Ovary (tissue), 9 donors: ENCODE data around the gene MIOX. TPM values are rescaled to one million over a fixed set of nuclear protein-coding genes. Genes with fewer than 3 reads are reported as not detected.

Experiments
- DNase-seq, 5 donors: peaks; one replicate each; pipeline ENCODE4 v3.0.0-alpha.2; 2019 to 2020
- H3K27ac ChIP-seq, 2 donors: fragments of 200-600 bp; one replicate each; pipeline versions ENCODE4 v1.5.1 to v1.8.0; 2019 to 2022
- H3K27me3 ChIP-seq: fragments of 200-600 bp; one replicate; pipeline ENCODE4 v1.8.0; 2022
- H3K36me3 ChIP-seq: fragments of 200-600 bp; sonication (generic); one replicate; pipeline ENCODE4 v1.5.1; 2019
- H3K4me1 ChIP-seq: one replicate; pipeline ENCODE4 v1.8.1; 2013; ENCODE audit warnings: mild to moderate bottlenecking, moderate library complexity; ENCODE audit not compliant: insufficient read depth
- H3K4me3 ChIP-seq: fragments of 200-600 bp; sonication (generic); one replicate; pipeline ENCODE4 v1.5.1; 2017
- H3K9me3 ChIP-seq, 2 donors: fragments of 200-600 bp in 1 of 2; sonication (generic) in 1 of 2; one replicate each; pipeline versions ENCODE4 v1.5.1 to v1.8.1; 2013 to 2019; ENCODE audit warnings: mild to moderate bottlenecking in 1 of 2, moderate library complexity in 1 of 2
- EP300 ChIP-seq: sonication (generic); formaldehyde crosslinking; IDR thresholded peaks from one replicate; pipeline ENCODE4 v1.6.1; 2017; ENCODE audit warnings: antibody characterized with exemption
- POLR2A ChIP-seq: fragments of 450-650 bp; IDR thresholded peaks from one replicate; pipeline ENCODE4 v1.6.1; 2017; ENCODE audit warnings: antibody characterized with exemption, mild to moderate bottlenecking, moderate library complexity
- WGBS, 3 donors: extraction: QIAGEN DNeasy Blood & Tissue Kit in 1 of 3; methylation state at CpG; one replicate each; pipeline versions ENCODE4 v1.1.5 to v1.1.7; 2013 to 2017; 5-methylcytosine and 5-hydroxymethylcytosine counted together
- intact Hi-C, 4 donors: fragments of 100-400 bp; cut with DNase I; formaldehyde crosslinking; loops; one replicate each; pipeline versions ENCODE4 v1.11.0 to v1.15.1; 2022 to 2023
- polyA plus RNA-seq, 2 donors: library from polyadenylated mRNA; stranded (reverse); fragments of 200-250 nt in 1 of 2; fragments of 350-450 nt in 1 of 2; fragmentation: Illumina TruSeq in 1 of 2; extraction: RNeasy Lipid Tissue Mini Kit (QIAGEN cat#74804) in 1 of 2; gene quantifications; one replicate each; pipeline ENCODE4 v1.2.3, GENCODE V29; 2013 to 2014
- total RNA-seq, 7 donors: library from RNA; depleted of rRNA in 2 of 7; stranded (reverse); fragments of >200 nt in 2 of 7; fragmentation: NEBNext Ultra II Directional in 3 of 7; extraction: Animal tissue kit (Norgen Biotek cat#: 25700) in 3 of 7; gene quantifications; one replicate each; pipeline versions ENCODE4 v1.1.0 to v1.2.4, GENCODE V29; 2016 to 2023
- TF ChIP-seq, protein P1 (sequence below), 3 donors: fragments of 450-650 bp in 2 of 3; fragments of 200-600 bp in 1 of 3; IDR thresholded peaks; one replicate each; pipeline versions ENCODE4 v1.5.1 to v1.8.0; 2016 to 2022; ENCODE audit warnings: antibody characterized with exemption in 3 of 3, mild to moderate bottlenecking in 1 of 3
- donor health status: DM: no; HTN: no; CAD: no; lungs with moderate emphysema.
- donor health status: DM: no; HTN: no; CAD: no.
- donor health status: Bipolar disorder and iron deficiency.
- donor health status: DM: yes; HTN: yes; CAD: no.
- donor health status: DM: no; HTN: no; CAD: no.
- donor health status: DM: yes; HTN: yes; CAD: no.

The MIOX gene
- total and polyA plus RNA-seq, 9 donors, result 0.20 TPM; not detected in 8

DNA sequence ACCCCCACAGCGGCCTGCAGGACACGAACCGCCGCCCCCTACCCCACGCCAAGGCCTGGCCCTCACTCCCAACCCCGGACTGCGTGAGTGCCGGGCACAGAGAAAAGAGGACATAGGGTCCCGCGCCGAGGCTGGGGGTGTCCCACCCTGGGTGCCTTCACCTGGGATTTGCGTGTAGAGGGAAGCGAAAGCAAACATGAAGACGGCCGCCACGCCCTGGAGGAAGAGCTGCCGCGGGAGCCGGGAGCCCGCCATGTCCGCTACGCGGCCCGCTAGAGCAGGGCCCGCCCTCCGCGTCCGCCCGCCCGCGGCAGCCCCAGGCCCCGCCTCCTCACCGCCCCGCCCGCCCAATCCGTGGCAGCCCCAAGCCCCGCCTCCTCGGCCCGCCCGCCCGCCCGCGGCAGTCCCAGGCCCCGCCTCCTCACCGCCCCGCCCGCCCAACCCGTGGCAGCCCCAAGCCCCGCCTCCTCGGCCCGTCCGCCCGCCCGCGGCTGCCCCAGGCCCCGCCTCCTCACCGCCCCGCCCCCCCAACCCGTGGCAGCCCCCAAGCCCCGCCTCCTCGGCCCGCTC is 20.8 kb downstream of the MIOX start, which contains the start of gene LMF2:
TSS of gene LMF2 (minus strand) at position 282 of the 570 bp plus-strand sequence. CDS start at position 255, 27 bp downstream.
- intact Hi-C loops, result loop anchor here in 1 of 4 donors (10.0 kb wide), 1 partner anchor 263 kb away; the partner anchor contains the start of gene TUBGCP6
- Histone ChIP-seq H3K4me1 (peaks cover 13% of the 10 kb centered on the region), H3K4me3 (peak within 1 kb of the TSS; percentile 81), H3K36me3 (no peaks in the 10 kb centered on the region), H3K27ac (peak within 1 kb of the TSS; percentile 61 to 94), H3K9me3 (no peaks in the 10 kb centered on the region), H3K27me3 (no peaks in the 10 kb centered on the region)
- TF ChIP-seq EP300, result no peak
- TF ChIP-seq, protein P1, sequence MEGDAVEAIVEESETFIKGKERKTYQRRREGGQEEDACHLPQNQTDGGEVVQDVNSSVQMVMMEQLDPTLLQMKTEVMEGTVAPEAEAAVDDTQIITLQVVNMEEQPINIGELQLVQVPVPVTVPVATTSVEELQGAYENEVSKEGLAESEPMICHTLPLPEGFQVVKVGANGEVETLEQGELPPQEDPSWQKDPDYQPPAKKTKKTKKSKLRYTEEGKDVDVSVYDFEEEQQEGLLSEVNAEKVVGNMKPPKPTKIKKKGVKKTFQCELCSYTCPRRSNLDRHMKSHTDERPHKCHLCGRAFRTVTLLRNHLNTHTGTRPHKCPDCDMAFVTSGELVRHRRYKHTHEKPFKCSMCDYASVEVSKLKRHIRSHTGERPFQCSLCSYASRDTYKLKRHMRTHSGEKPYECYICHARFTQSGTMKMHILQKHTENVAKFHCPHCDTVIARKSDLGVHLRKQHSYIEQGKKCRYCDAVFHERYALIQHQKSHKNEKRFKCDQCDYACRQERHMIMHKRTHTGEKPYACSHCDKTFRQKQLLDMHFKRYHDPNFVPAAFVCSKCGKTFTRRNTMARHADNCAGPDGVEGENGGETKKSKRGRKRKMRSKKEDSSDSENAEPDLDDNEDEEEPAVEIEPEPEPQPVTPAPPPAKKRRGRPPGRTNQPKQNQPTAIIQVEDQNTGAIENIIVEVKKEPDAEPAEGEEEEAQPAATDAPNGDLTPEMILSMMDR (IDR thresholded peaks at IDR 0.05), result no peak
- peak; percentile 48 for TF ChIP-seq POLR2A
- peak; percentile 91 to 96 (median 94) for DNase-seq
- 1 to 3% (median 1%) methylated on average over 16 to 58 of the region's 62 CpGs for WGBS, 3 donors

DNA sequence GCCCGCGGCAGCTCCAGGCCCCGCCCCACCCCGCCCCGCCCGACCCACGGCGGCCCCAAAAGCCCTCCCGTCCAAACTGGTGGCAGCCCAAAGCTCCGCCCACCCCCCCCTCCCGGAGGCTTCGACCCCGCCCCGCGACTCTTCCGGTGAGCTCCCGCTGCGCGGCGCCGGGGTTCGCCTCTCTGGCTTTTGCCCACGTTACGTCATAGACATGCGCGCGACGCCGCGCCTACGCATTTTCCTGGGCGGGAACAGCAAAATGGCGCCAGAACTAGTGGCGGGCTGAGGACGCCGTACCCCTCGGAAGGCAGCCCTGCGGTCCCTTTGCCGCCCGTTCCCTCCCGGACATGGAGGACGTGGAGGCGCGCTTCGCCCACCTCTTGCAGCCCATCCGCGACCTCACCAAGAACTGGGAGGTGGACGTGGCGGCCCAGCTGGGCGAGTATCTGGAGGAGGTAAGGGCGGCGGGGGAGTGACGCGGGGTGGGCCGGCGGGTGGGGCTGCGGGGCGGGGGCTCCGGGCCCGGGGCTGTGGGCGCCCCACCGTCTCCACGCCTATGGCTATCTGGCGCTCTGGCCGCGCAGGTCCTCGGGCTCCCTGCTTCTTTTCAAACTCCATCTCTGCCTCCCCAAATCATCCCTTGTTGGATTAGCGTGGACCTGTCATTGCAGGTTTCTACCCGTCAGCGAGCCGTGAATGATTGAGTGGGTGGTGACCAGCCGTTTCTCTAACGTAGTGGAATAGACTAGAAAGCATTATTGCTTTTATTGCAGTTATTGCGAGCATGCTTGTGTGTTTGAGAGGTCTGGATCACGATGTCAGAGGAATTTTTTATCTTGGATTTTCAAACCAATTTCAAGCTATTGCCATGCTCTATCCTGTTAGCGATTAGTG is 21.6 kb downstream of the MIOX start, which contains the start of gene NCAPH2:
TSS of gene NCAPH2 (plus strand) at position 234 of the 894 bp plus-strand sequence. CDS start at position 348, 114 bp downstream.
- TF ChIP-seq, protein P1 (IDR thresholded peaks at IDR 0.05), result peak in 2 of 3 donors; percentile 19 to 40
- TF ChIP-seq POLR2A (peak; percentile 94), EP300 (no peak)
- Histone ChIP-seq H3K4me3 (peak within 1 kb of the TSS; percentile 81), H3K4me1 (peaks cover 13% of the 10 kb centered on the region), H3K9me3 (no peaks in the 10 kb centered on the region), H3K27me3 (no peaks in the 10 kb centered on the region), H3K36me3 (no peaks in the 10 kb centered on the region), H3K27ac (peak within 1 kb of the TSS; percentile 61 to 94)
- intact Hi-C loops, result loop anchor here in 1 of 4 donors (10.0 kb wide), 1 partner anchor 263 kb away; the partner anchor contains the start of gene TUBGCP6
- WGBS, 3 donors, result 0% methylated on average over 52 to 76 of the region's 76 CpGs
- DNase-seq, result peak; percentile 95 to 98 (median 97)

DNA sequence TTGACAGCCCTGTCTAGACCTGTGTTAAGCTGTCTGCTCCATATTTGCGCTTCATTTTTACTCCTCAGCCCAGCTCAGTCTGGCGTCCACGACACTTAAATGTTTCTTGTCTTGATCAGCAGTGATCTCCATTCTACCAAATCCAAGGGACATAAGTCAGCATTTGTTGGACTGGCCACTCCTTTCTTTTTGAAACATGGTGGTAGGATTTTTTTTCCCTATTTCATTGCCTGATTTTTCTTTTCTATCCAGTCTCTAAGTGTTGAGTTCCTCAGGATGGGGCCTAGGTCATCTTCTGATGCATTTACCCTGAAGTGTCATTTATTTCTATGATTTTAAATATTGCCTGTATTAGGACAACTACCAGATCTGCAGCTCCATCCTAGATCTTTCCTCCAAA is 22.2 kb downstream of the MIOX start:
- Histone ChIP-seq H3K27ac (peak overlapping the region in 1 of 2 donors; percentile 61), H3K4me1 (peaks cover 13% of the 10 kb centered on the region), H3K9me3 (no peaks in the 10 kb centered on the region), H3K36me3 (no peaks in the 10 kb centered on the region), H3K27me3 (no peaks in the 10 kb centered on the region), H3K4me3 (peak overlapping the region; percentile 55)
- intact Hi-C loops, result loop anchor here in 1 of 4 donors (10.0 kb wide), 1 partner anchor 264 kb away; the partner anchor contains the start of gene TUBGCP6
- TF ChIP-seq POLR2A (no peak), EP300 (no peak)
- TF ChIP-seq, protein P1 (IDR thresholded peaks at IDR 0.05), result no peak
- no peak for DNase-seq
- WGBS, 3 donors, result 4 to 8% (median 7%) methylated on average over 3 of the region's 3 CpGs

GRCh38 chr22:50513175-50513574 is 26.5 kb downstream of the MIOX start:
- TF ChIP-seq, protein P1 (IDR thresholded peaks at IDR 0.05), result no peak
- TF ChIP-seq POLR2A (no peak), EP300 (no peak)

More at GRCh38 chr22:50513175-50513574, 26.5 kb downstream of the MIOX start:
- 93 to 98% (median 94%) methylated on average over 15 of the region's 15 CpGs for WGBS, 3 donors
- Histone ChIP-seq H3K4me1 (peaks cover 2% of the 10 kb centered on the region), H3K36me3 (no peaks in the 10 kb centered on the region), H3K27me3 (no peaks in the 10 kb centered on the region), H3K4me3 (no peak overlapping the region), H3K27ac (no peak overlapping the region), H3K9me3 (no peaks in the 10 kb centered on the region)
- intact Hi-C loops, result no loop called here
- no peak for DNase-seq
